ENCODE results near the gene PPIA. TPM values are rescaled to one million over a fixed set of nuclear protein-coding genes. Genes with fewer than 3 reads are reported as not detected.

PPIA gene
- total RNA-seq, 2 experiments from 2014 or later: 2,573 to 2,935 TPM

DNA sequence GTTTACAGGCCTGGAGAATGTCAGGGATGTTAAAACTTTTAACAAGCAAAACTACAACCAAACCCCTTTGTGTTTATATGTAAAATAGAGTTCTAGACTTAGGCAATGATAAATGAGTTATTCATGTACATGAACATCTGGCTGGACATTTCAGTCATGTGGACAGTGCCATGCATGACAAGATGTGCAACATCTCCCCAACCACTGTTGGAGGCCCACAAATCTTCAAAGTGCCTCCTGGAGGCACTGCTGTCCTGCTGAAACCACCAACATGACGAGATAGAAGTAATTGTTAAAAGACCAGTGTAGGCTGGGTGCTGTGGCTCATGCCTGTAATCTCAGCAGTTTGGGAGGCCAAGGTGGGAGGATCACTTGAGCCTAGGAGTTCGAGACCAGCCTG, 18.4 kb downstream of the PPIA start:
- intact Hi-C loops (cut with micrococcal nuclease; ENCODE audit: unreplicated experiment): no loop called here
- H3K4me2 ChIP-seq (ENCODE audit: low read length): no peak overlapping the region
- H3K27ac ChIP-seq (ENCODE audit: low read depth, low read length, poor library complexity, severe bottlenecking): no peak overlapping the region
- TF ChIP-seq EZH2phosphoT487 (IDR thresholded peaks at IDR 0.05; ENCODE audit: borderline replicate concordance, low read depth, low read length): no peak
- TF ChIP-seq, protein P1, sequence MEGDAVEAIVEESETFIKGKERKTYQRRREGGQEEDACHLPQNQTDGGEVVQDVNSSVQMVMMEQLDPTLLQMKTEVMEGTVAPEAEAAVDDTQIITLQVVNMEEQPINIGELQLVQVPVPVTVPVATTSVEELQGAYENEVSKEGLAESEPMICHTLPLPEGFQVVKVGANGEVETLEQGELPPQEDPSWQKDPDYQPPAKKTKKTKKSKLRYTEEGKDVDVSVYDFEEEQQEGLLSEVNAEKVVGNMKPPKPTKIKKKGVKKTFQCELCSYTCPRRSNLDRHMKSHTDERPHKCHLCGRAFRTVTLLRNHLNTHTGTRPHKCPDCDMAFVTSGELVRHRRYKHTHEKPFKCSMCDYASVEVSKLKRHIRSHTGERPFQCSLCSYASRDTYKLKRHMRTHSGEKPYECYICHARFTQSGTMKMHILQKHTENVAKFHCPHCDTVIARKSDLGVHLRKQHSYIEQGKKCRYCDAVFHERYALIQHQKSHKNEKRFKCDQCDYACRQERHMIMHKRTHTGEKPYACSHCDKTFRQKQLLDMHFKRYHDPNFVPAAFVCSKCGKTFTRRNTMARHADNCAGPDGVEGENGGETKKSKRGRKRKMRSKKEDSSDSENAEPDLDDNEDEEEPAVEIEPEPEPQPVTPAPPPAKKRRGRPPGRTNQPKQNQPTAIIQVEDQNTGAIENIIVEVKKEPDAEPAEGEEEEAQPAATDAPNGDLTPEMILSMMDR (conservative IDR thresholded peaks at IDR 0.05; ENCODE audit: low read length): peak; percentile 50
- no peaks in the 10 kb centered on the region for H3K36me3 ChIP-seq (ENCODE audit: insufficient read depth, low read length)
- DNase-seq (ENCODE audit: low spot score): peak; percentile 42
- ChIA-PET CTCF (ENCODE audit: unreplicated experiment) (no interaction called here), POLR2A (no interaction called here)
- no peak overlapping the region for H2AFZ ChIP-seq (ENCODE audit: low read length)
- no peak overlapping the region for H3K4me3 ChIP-seq (ENCODE audit: low read depth, low read length, poor library complexity, severe bottlenecking)
- H3K9me3 ChIP-seq (ENCODE audit: low read length): no peaks in the 10 kb centered on the region
- no peaks in the 10 kb centered on the region for H4K20me1 ChIP-seq (ENCODE audit: insufficient read depth, low read length)
- H3K9me2 ChIP-seq (ENCODE audit: insufficient read depth, low read length): no peaks in the 10 kb centered on the region
- no TSS peak for BruUV-seq (replicated peaks)
- no peaks in the 10 kb centered on the region for H3K4me1 ChIP-seq (ENCODE audit: insufficient read depth, low read length, poor library complexity, severe bottlenecking)
- H3K79me2 ChIP-seq (ENCODE audit: insufficient read depth, low read depth, low read length): no peaks in the 10 kb centered on the region

DNA sequence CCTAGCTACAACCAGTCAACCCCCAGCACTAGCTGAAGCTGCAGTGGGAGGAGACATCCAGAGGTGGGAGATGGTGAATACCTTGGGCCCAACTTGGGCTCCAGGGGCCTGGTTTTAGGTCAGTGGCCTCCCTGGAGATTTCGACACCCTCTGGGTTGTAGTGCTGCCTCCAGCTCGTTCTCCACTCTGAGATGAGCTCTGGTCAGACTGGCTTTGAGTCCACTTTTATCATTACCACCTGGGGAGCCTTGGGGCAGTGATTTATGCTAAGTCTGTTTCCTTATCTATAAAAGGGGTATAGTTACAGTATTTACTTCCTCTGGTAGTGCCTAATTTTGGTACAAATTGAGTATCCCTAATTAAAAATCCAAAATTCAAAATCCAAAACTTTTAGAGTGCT, 22.8 kb downstream of the PPIA start:
- no TSS peak for BruUV-seq (replicated peaks)
- H3K4me2 ChIP-seq (ENCODE audit: low read length): no peak overlapping the region
- no peaks in the 10 kb centered on the region; the same call in 1 of the 2 replicates for H3K36me3 ChIP-seq (ENCODE audit: insufficient read depth, low read length)
- CTCF ChIA-PET (ENCODE audit: unreplicated experiment): no interaction called here
- POLR2A ChIA-PET: interaction anchor here (0.5 to 1.0 kb wide), 5 partner anchors 16 to 1056 kb away, joined by 3 to 6 read pairs (median 4); no protein-coding TSS in a partner anchor
- H3K4me1 ChIP-seq (ENCODE audit: insufficient read depth, low read length, poor library complexity, severe bottlenecking): no peaks in the 10 kb centered on the region
- no peaks in the 10 kb centered on the region for H4K20me1 ChIP-seq (ENCODE audit: insufficient read depth, low read length)
- no peaks in the 10 kb centered on the region for H3K9me3 ChIP-seq (ENCODE audit: low read length)
- TF ChIP-seq, protein P1 (conservative IDR thresholded peaks at IDR 0.05; ENCODE audit: low read length): no peak
- TF ChIP-seq EZH2phosphoT487 (IDR thresholded peaks at IDR 0.05; ENCODE audit: borderline replicate concordance, low read depth, low read length): no peak
- H2AFZ ChIP-seq (ENCODE audit: low read length): no peak overlapping the region
- intact Hi-C loops (cut with micrococcal nuclease; ENCODE audit: unreplicated experiment): no loop called here
- no peak for DNase-seq (ENCODE audit: low spot score)
- no peak overlapping the region for H3K4me3 ChIP-seq (ENCODE audit: low read depth, low read length, poor library complexity, severe bottlenecking)
- H3K9me2 ChIP-seq (ENCODE audit: insufficient read depth, low read length): no peaks in the 10 kb centered on the region
- H3K79me2 ChIP-seq (ENCODE audit: insufficient read depth, low read depth, low read length): no peaks in the 10 kb centered on the region
- H3K27ac ChIP-seq (ENCODE audit: low read depth, low read length, poor library complexity, severe bottlenecking): no peak overlapping the region

DNA sequence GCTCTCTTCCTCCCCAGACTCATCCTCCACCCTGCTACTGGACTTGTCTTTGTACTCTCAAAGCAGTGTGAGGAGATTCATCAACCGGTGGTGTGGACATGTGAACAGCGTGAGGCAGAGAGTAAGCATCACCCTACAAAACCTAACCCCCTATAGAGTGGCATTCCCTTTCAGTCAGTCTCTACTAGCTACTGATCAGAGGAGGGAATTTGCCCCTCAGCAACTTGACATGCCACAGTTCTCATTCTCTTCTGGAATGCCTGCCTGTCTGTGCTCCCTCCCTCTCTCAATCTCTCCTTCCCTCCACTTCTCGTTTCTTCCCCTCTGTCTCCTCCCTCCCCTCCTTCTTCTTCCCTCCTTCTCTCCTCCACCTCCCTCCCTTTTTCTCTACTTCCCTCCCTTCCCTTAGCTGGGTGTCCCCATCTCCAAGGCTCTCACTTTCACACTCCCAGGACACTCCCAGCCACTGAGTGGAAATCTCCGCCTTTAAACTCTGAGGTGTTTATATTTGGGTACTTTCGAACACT, 26.8 kb downstream of the PPIA start:
- ChIA-PET POLR2A (interaction anchor here (0.6 to 1.0 kb wide), 2 partner anchors 23 to 240 kb away, joined by 3 to 4 read pairs; no protein-coding TSS in a partner anchor), CTCF (ENCODE audit: unreplicated experiment) (no interaction called here)
- no peaks in the 10 kb centered on the region for H3K4me1 ChIP-seq (ENCODE audit: insufficient read depth, low read length, poor library complexity, severe bottlenecking)
- H3K4me2 ChIP-seq (ENCODE audit: low read length): no peak overlapping the region
- H3K79me2 ChIP-seq (ENCODE audit: insufficient read depth, low read depth, low read length): no peaks in the 10 kb centered on the region
- H3K4me3 ChIP-seq (ENCODE audit: low read depth, low read length, poor library complexity, severe bottlenecking): no peak overlapping the region
- TF ChIP-seq EZH2phosphoT487 (IDR thresholded peaks at IDR 0.05; ENCODE audit: borderline replicate concordance, low read depth, low read length): no peak
- TF ChIP-seq, protein P1 (conservative IDR thresholded peaks at IDR 0.05; ENCODE audit: low read length): no peak
- no peaks in the 10 kb centered on the region for H3K9me3 ChIP-seq (ENCODE audit: low read length)
- no peaks in the 10 kb centered on the region for H3K9me2 ChIP-seq (ENCODE audit: insufficient read depth, low read length)
- intact Hi-C loops (cut with micrococcal nuclease; ENCODE audit: unreplicated experiment): no loop called here
- H3K27ac ChIP-seq (ENCODE audit: low read depth, low read length, poor library complexity, severe bottlenecking): no peak overlapping the region
- DNase-seq (ENCODE audit: low spot score): no peak
- H3K36me3 ChIP-seq (ENCODE audit: insufficient read depth, low read length): peaks cover 31% of the 10 kb centered on the region
- H4K20me1 ChIP-seq (ENCODE audit: insufficient read depth, low read length): no peaks in the 10 kb centered on the region
- BruUV-seq (replicated peaks): no TSS peak
- no peak overlapping the region for H2AFZ ChIP-seq (ENCODE audit: low read length)
